ENCODE data around the gene FOXJ3. TPM values are rescaled to one million over a fixed set of nuclear protein-coding genes. Genes with fewer than 3 reads are reported as not detected.

The FOXJ3 gene
- total and polyA plus RNA-seq, 2 of the 4 experiments (the other 2 are of a cell fraction) = 16.7 to 30.5 TPM

DNA sequence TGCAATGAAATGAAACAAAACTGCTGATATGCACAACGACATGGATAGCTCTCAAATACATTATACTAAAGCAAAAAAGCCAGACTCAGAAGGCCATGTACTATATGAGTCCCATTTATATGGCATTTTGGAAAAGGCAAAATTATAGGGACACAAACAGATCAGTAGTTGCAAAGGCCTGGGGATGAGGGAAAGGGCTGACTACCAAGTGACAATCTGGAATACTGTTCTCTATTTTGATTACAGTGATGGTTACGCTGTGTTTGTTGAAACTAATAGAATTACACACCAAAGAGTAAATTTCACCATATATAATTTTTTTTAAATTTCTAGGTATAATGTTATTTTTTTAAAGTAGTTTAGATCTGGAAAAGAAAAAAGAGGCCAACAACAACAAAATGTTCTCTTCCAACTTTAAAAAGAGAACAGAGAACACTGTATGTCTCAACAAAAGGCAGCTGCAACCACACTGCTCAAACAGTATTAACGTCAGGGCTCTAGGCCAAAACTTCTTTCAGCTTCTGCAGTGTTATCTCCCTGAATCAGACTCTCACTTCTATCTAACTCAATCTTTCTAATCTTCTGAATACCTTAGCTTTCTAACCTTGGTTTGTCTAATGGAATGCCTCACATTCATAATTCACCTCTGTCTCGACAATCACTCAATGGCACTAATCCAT, 75.8 kb downstream of the FOXJ3 start:
- H3K4ac ChIP-seq (ENCODE audit: low read depth, low read length) = no peak overlapping the region; the same call in 1 of the 2 replicates
- no peak overlapping the region for H2AFZ ChIP-seq (replicated peaks; ENCODE audit: low read length, poor library complexity)
- H4K8ac ChIP-seq (ENCODE audit: low read depth in 2 of 2, low read length in 2 of 2) = 0 out of 4 replicates have a peak overlapping the region, but pooled peaks of 1 of the 2 experiments have one; percentile 20
- intact Hi-C loops (cut with micrococcal nuclease) = no loop called here
- no peak overlapping the region for H2BK20ac ChIP-seq (ENCODE audit: low read depth, low read length)
- in situ Hi-C loops (cut with MboI; ENCODE audit: low sequenced_read_pairs) = no loop called here
- 11% methylated on average over 1 of the region's 4 CpGs; no CpG with 5 or more reads in 1 of the 2 experiments for WGBS, 2 experiments (ENCODE audit: extremely low coverage in 2 of 2, insufficient read length in 1 of 2)
- H2AK5ac ChIP-seq (ENCODE audit: low read depth, low read length) = no peak overlapping the region
- no peak overlapping the region for H3K4me3 ChIP-seq (ENCODE audit: insufficient read depth, low read depth, low read length)
- peak; percentile 91 for ATAC-seq (ENCODE audit: low read depth)
- peaks cover 4% of the 10 kb centered on the region for H3K4me1 ChIP-seq (ENCODE audit: control insufficient read depth, insufficient read depth, low read length)
- H3K56ac ChIP-seq (ENCODE audit: extremely low read depth, insufficient read depth, low read length) = no peak overlapping the region
- BruUV-seq (replicated peaks) = no TSS peak
- dilution Hi-C loops (cut with HindIII; ENCODE audit: low sequenced_read_pairs, unreplicated experiment) = no loop called here
- peaks cover 13 to 54% of the 10 kb centered on the region in 2 experiments for H3K79me1 ChIP-seq (ENCODE audit: low read depth in 1 of 2, low read length in 2 of 2)
- no peak overlapping the region; the same call in 1 of the 2 replicates for H3K18ac ChIP-seq (ENCODE audit: low read depth, low read length)
- no peak overlapping the region for H3K9ac ChIP-seq (ENCODE audit: low read depth, low read length)
- H3K27me3 ChIP-seq (ENCODE audit: control insufficient read depth, insufficient read depth, low read length) = no peaks in the 10 kb centered on the region
- H3K9me1 ChIP-seq (ENCODE audit: insufficient read depth, low read length) = 0 out of 2 replicates have a peak, but pooled peaks cover 6% of the 10 kb centered on the region
- no peaks in the 10 kb centered on the region for H3K36me3 ChIP-seq (ENCODE audit: control insufficient read depth, insufficient read depth, low read length)
- H4K5ac ChIP-seq (ENCODE audit: low read depth, low read length) = no peak overlapping the region
- no peak overlapping the region for H3K23ac ChIP-seq (ENCODE audit: low read depth, low read length)
- no peak overlapping the region for H3K27ac ChIP-seq (ENCODE audit: insufficient read depth, low read length)
- no peak overlapping the region for H2AK9ac ChIP-seq (replicated peaks; ENCODE audit: low read depth, low read length, poor library complexity)
- CTCF ChIA-PET = interaction anchor here (1.0 to 1.5 kb wide), 3 partner anchors 14 to 86 kb away, joined by 3 to 5 read pairs (median 3); no protein-coding TSS in a partner anchor
- DNase-seq = peak; percentile 74
- peak overlapping the region; percentile 22 for H2BK5ac ChIP-seq (ENCODE audit: low read depth, low read length, poor library complexity, severe bottlenecking)
- H3K9me3 ChIP-seq (ENCODE audit: control insufficient read depth, insufficient read depth, low read length) = no peaks in the 10 kb centered on the region
- H2BK120ac ChIP-seq (ENCODE audit: low read depth, low read length) = no peak overlapping the region
- H4K91ac ChIP-seq (ENCODE audit: insufficient read depth, low read depth, low read length) = no peak overlapping the region
- peak overlapping the region; percentile 92 for H3K4me2 ChIP-seq (ENCODE audit: low read depth, low read length)
- H2BK15ac ChIP-seq (ENCODE audit: low read depth, low read length) = no peak overlapping the region
- H4K20me1 ChIP-seq (ENCODE audit: insufficient read depth, low read length) = peaks cover 15% of the 10 kb centered on the region; the same call in 1 of the 2 replicates
- POLR2A ChIA-PET (ENCODE audit: unreplicated experiment) = no interaction called here
- H3K14ac ChIP-seq (replicated peaks; ENCODE audit: low read depth, low read length) = no peak overlapping the region
- TF ChIP-seq CEBPB (IDR thresholded peaks at IDR 0.05; ENCODE audit: low read depth, low read length) (no peak), RCOR1 (IDR thresholded peaks at IDR 0.05; ENCODE audit: insufficient replicate concordance, low read length) (no peak), MXI1 (IDR thresholded peaks at IDR 0.05; ENCODE audit: borderline replicate concordance, low read depth, low read length) (no peak), CTCF (conservative IDR thresholded peaks at IDR 0.05; ENCODE audit: low read depth, low read length) (no peak), RAD21 (IDR thresholded peaks at IDR 0.05; ENCODE audit: low read length) (no peak), CHD1 (IDR thresholded peaks at IDR 0.05; ENCODE audit: low read depth, low read length) (no peak), NFE2L2 (IDR thresholded peaks at IDR 0.05; ENCODE audit: low read depth, low read length) (no peak)

Data from IMR-90 (cell line).